ENCODE measurements around the gene KDM7A. TPM values are rescaled to one million over a fixed set of nuclear protein-coding genes. Genes with fewer than 3 reads are reported as not detected.

The KDM7A gene
- total and polyA plus RNA-seq, 10 donors, result 2.5 to 41.5 (median 22.1) TPM

DNA sequence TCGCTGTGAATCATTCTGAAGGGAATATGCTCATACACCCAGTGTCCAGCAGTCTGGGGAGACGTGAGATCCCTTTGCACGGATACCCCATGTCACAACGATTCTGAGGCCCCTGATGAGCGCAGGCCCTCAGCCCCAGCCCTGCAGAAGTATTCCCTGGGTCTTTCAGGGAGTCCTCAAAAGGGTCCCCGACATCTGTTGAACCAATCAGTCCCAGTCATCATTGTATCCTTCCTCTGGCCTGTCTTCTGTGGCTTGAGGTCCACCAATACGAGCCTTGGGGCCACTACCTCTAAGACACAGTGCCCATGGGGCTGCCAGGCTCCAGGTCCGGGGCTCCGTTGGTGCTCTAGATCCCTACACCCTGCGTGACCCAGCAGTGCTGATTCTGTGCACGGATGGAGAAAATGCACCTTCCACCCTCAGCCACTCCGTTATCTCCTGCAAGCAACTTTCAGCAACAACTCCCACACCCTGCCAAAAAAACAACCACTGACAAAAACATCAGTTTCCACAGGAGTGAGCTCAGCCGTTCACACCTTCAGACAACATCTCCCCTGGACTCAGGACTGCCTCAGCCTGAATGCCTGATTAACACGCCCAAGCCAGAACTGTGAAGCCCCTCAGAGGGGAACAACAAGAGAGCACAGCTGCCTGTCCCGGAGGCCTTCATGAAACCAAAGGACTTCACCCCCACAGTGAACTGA, 46.9 kb upstream of the KDM7A start:
- intact Hi-C loops (cut with DNase I; ENCODE audit: low total_unique reads), result no loop called here
- Histone ChIP-seq H3K9me3 (peaks cover 0 to 1% (median 0%) of the 10 kb centered on the region in 8 donors), H3K27me3 (replicated peaks in 1 of 7) (no peaks in the 10 kb centered on the region), H3K4me3 (no peak overlapping the region), H3K27ac (peak overlapping the region in 6 of 8 donors; percentile 9 to 61 (median 44)), H3K4me1 (peaks cover 5 to 53% (median 23%) of the 10 kb centered on the region in 6 donors), H3K36me3 (no peaks in the 10 kb centered on the region)
- TF ChIP-seq, protein P1, sequence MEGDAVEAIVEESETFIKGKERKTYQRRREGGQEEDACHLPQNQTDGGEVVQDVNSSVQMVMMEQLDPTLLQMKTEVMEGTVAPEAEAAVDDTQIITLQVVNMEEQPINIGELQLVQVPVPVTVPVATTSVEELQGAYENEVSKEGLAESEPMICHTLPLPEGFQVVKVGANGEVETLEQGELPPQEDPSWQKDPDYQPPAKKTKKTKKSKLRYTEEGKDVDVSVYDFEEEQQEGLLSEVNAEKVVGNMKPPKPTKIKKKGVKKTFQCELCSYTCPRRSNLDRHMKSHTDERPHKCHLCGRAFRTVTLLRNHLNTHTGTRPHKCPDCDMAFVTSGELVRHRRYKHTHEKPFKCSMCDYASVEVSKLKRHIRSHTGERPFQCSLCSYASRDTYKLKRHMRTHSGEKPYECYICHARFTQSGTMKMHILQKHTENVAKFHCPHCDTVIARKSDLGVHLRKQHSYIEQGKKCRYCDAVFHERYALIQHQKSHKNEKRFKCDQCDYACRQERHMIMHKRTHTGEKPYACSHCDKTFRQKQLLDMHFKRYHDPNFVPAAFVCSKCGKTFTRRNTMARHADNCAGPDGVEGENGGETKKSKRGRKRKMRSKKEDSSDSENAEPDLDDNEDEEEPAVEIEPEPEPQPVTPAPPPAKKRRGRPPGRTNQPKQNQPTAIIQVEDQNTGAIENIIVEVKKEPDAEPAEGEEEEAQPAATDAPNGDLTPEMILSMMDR (IDR thresholded peaks at IDR 0.05 in 8 of 11, conservative IDR thresholded peaks at IDR 0.05 in 3 of 11), result no peak
- no peak for TF ChIP-seq POLR2A (IDR thresholded peaks at IDR 0.05)
- no peak for TF ChIP-seq POLR2AphosphoS5 (IDR thresholded peaks at IDR 0.05)
- WGBS, 5 donors, result 77 to 83% (median 82%) methylated on average over 14 to 15 of the region's 15 CpGs
- DNase-seq, result no peak

DNA sequence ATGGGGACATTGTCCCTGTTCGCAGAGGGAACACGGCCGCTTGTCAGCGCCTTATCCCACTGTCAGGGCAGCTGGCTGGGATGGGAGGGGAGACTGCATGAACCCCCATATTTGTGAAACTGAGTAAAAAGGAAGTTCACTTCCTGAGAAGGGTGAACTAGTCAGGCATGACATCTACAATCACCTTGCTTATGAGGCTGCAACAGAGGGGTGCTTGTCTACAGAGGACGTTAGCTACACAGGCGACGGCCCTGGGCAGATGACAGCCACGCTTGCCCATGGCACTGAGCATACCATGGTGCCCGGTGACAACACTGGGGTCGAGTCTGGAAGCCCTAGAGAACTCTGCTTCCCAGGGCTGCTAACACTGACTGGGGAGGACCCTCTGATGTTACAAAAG, 46.0 kb upstream of the KDM7A start:
- Histone ChIP-seq H3K4me1 (peaks cover 5 to 45% (median 23%) of the 10 kb centered on the region in 6 donors), H3K4me3 (peak overlapping the region in 1 of 8 donors; percentile 9), H3K27ac (peak overlapping the region in 5 of 8 donors; percentile 25 to 61 (median 44)), H3K27me3 (replicated peaks in 1 of 7) (no peaks in the 10 kb centered on the region), H3K9me3 (peaks cover 0 to 10% (median 0%) of the 10 kb centered on the region in 8 donors), H3K36me3 (no peaks in the 10 kb centered on the region)
- 63 to 75% (median 67%) methylated on average over 6 to 10 of the region's 10 CpGs for WGBS, 5 donors
- TF ChIP-seq POLR2AphosphoS5 (IDR thresholded peaks at IDR 0.05), result peak in 2 of 3 donors; percentile 13 to 54
- TF ChIP-seq, protein P1 (IDR thresholded peaks at IDR 0.05 in 8 of 11, conservative IDR thresholded peaks at IDR 0.05 in 3 of 11), result no peak
- no peak for TF ChIP-seq POLR2A (IDR thresholded peaks at IDR 0.05)
- intact Hi-C loops (cut with DNase I; ENCODE audit: low total_unique reads), result no loop called here
- DNase-seq, result peak; percentile 83

DNA sequence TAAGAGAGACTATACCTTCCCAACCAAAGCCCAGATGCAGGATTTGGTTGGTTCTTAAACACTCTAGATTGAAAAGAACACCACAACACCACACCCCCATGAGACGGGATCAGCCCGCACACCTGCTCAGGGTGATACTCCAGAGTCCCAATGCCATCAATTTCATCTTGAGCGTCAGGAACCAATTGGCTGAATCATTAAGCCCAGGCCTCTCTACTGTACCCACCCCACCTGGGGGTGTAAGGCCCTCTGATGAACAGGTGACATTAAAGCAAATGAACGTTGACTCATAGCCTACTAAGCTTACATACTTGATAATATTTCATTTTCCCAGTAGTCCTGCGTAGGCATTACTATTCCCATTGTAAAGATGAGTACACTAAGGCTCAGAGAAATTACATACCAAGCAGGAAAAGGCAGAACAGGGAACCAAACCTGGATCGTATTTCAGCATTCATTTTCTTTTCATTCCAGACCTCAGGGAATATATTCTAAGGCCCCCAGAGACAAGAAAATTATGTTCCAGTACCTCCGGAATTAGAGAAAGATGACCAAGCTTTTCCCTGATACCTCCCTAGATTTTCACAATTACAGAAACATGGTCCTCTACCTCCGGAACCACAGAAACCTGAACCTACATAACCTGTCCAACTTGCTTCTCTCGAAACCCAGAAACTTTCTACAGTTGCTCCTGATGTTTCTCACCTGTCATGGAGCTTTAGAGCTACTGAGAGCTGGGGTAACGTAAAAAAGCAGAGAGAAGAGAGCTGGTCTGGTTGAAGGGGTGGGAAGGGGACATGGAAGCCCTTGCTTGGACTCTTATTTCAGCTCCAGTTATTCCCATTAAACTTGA, 43.1 kb upstream of the KDM7A start:
- H3K27ac ChIP-seq, result no peak overlapping the region
- TF ChIP-seq POLR2AphosphoS5 (IDR thresholded peaks at IDR 0.05) (no peak), POLR2A (IDR thresholded peaks at IDR 0.05) (no peak)
- TF ChIP-seq, protein P1 (IDR thresholded peaks at IDR 0.05 in 8 of 11, conservative IDR thresholded peaks at IDR 0.05 in 3 of 11), result no peak
- DNase-seq, result no peak
- no peaks in the 10 kb centered on the region for H3K36me3 ChIP-seq
- intact Hi-C loops (cut with DNase I; ENCODE audit: low total_unique reads), result no loop called here
- H3K27me3 ChIP-seq (replicated peaks in 1 of 7), result no peaks in the 10 kb centered on the region
- WGBS, 5 donors, result 89 to 93% (median 91%) methylated on average over 10 of the region's 10 CpGs
- no peak overlapping the region for H3K4me3 ChIP-seq
- peaks cover 0 to 21% (median 0%) of the 10 kb centered on the region in 8 donors for H3K9me3 ChIP-seq
- H3K4me1 ChIP-seq, result peaks cover 5 to 31% (median 23%) of the 10 kb centered on the region in 6 donors

DNA sequence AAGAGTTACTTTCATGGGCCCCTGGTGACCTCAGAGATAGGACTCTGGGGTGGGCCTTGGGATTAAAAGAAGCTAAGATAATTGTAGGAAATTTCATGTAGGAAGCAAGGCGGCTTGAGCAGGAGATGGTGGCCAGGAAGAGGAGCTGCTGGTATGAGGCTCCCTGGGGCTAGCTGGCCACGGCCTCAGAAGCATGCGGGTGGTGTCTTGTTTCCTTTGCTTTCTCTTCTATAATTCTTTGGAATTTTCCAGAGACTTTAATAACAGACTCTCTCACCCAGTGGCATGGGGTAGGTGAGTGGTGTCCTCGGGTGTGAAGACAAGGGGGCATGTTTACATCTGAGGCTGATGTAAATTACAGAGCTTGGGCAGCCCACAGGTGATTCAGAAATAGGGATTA, 41.9 kb upstream of the KDM7A start:
- Histone ChIP-seq H3K9me3 (peaks cover 0 to 21% (median 0%) of the 10 kb centered on the region in 8 donors), H3K4me1 (peaks cover 4 to 31% (median 14%) of the 10 kb centered on the region in 6 donors), H3K27me3 (replicated peaks in 1 of 7) (no peaks in the 10 kb centered on the region), H3K4me3 (no peak overlapping the region), H3K36me3 (no peaks in the 10 kb centered on the region), H3K27ac (no peak overlapping the region)
- WGBS, 5 donors, result 89 to 98% (median 93%) methylated on average over 4 of the region's 4 CpGs
- intact Hi-C loops (cut with DNase I; ENCODE audit: low total_unique reads), result no loop called here
- DNase-seq, result no peak
- TF ChIP-seq POLR2A (IDR thresholded peaks at IDR 0.05), result no peak
- no peak for TF ChIP-seq POLR2AphosphoS5 (IDR thresholded peaks at IDR 0.05)
- TF ChIP-seq, protein P1 (IDR thresholded peaks at IDR 0.05 in 8 of 11, conservative IDR thresholded peaks at IDR 0.05 in 3 of 11), result no peak

Data from spleen (tissue), 11 donors.